MCF 10A (cell line): ENCODE measurements around the gene THY1. TPM values are rescaled to one million over a fixed set of nuclear protein-coding genes. Genes with fewer than 3 reads are reported as not detected.

ENCODE experiments used
- BruUV-seq: library from RNA; stranded (reverse); fragments of 400-500 nt; replicated peaks from 2 replicates; lab custom pipeline; 2021; lab: Mats Ljungman, UMichigan
- CTCF ChIA-PET: fragments of 300-600 bp; sonication (Branson Sonifier 250); formaldehyde crosslinking; extraction: SDS; loops from one replicate; lab custom pipeline; 2021; ENCODE audit warnings: antibody characterized with exemption, inconsistent platforms; lab: Yijun Ruan, JAX
- POLR2A ChIA-PET: fragments of 300-600, 350-650 bp; sonication (Branson Sonifier 250); formaldehyde crosslinking; extraction: SDS; loops from one replicate; lab custom pipeline; 2020; ENCODE audit warnings: antibody characterized with exemption, inconsistent platforms; lab: Yijun Ruan, JAX
- DNase-seq: peaks from one replicate; pipeline ENCODE4 v3.0.0-alpha.2; 2018; ENCODE audit not compliant: unreplicated experiment
- H3K27ac Mint-ChIP-seq: one replicate; pipeline ENCODE4 v1.8.0; 2022; ENCODE audit warnings: mild to moderate bottlenecking, low read depth, mixed read lengths; ENCODE audit not compliant: unreplicated experiment
- H3K27me3 Mint-ChIP-seq: one replicate; pipeline ENCODE4 v1.8.0; 2022; ENCODE audit warnings: mixed read lengths; ENCODE audit not compliant: insufficient read depth, unreplicated experiment
- H3K36me3 Mint-ChIP-seq: one replicate; pipeline ENCODE4 v1.8.0; 2022; ENCODE audit warnings: mild to moderate bottlenecking, moderate library complexity, mixed read lengths; ENCODE audit not compliant: insufficient read depth, unreplicated experiment
- H3K4me1 Mint-ChIP-seq: one replicate; pipeline ENCODE4 v1.8.0; 2022; ENCODE audit warnings: mixed read lengths; ENCODE audit not compliant: insufficient read depth, unreplicated experiment
- H3K4me3 Mint-ChIP-seq: one replicate; pipeline ENCODE4 v1.8.0; 2022; ENCODE audit warnings: mild to moderate bottlenecking, moderate library complexity, mixed read lengths; ENCODE audit not compliant: unreplicated experiment
- H3K9me3 Mint-ChIP-seq: one replicate; pipeline ENCODE4 v1.8.0; 2022; ENCODE audit warnings: mixed read lengths; ENCODE audit not compliant: unreplicated experiment
- CTCF ChIP-seq: fragments of 200-600 bp; IDR thresholded peaks from one replicate; pipeline ENCODE4 v1.8.0; 2022; ENCODE audit warnings: antibody characterized with exemption, mild to moderate bottlenecking; ENCODE audit not compliant: unreplicated experiment
- intact Hi-C: fragments of 100-400 bp; cut with micrococcal nuclease; formaldehyde crosslinking; loops from 2 replicates; pipeline ENCODE4 v1.14.1; 2022
- total RNA-seq: library from RNA; stranded (reverse); gene quantifications from 2 replicates; pipeline ENCODE4 v1.2.3, GENCODE V29; 2022

THY1 gene
- total RNA-seq, 1 experiment from 2014 or later = not detected

- POLR2A ChIA-PET = no interaction called here
- Mint-ChIP-seq H3K36me3 (peaks cover 12% of the 10 kb centered on the region), H3K4me1 (no peaks in the 10 kb centered on the region), H3K4me3 (no peak overlapping the region), H3K27ac (no peak overlapping the region), H3K9me3 (peaks cover 27% of the 10 kb centered on the region), H3K27me3 (no peaks in the 10 kb centered on the region)
- CTCF ChIA-PET = interaction anchor here (0.8 to 0.9 kb wide), 2 partner anchors 16 to 29 kb away, joined by 3 to 5 read pairs; partner anchors contain the start of gene USP2
- TF ChIP-seq CTCF = no peak
- no peak for DNase-seq
- BruUV-seq = no TSS peak
- intact Hi-C loops = no loop called here
Measured at GRCh38 chr11:119397740-119398139, 25.2 kb downstream of the THY1 start.

DNA sequence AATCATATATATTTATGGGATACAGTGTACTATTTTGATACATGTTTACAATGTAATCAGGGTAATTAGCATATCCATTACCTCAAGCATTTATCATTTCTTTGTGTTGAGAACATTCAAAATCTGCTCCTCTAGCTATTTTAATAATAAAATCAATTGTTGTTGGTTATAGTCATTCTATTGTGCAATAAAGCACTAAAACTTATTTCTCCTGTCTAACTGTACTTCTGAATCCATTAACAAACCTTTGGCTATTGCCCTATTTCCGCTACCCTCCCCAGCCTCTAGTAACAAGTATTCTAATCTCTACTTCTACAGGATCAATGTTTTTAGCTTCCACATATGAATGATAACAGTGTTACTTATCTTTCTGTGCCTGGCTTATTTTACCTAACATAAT, 26.1 kb downstream of the THY1 start:
- intact Hi-C loops = no loop called here
- Mint-ChIP-seq H3K4me3 (no peak overlapping the region), H3K36me3 (peaks cover 12% of the 10 kb centered on the region), H3K27ac (no peak overlapping the region), H3K9me3 (peaks cover 27% of the 10 kb centered on the region), H3K4me1 (no peaks in the 10 kb centered on the region), H3K27me3 (no peaks in the 10 kb centered on the region)
- ChIA-PET POLR2A (interaction anchor here (0.7 kb wide), 1 partner anchor 18 kb away, joined by 3 read pairs; no protein-coding TSS in a partner anchor), CTCF (interaction anchor here (0.7 to 0.9 kb wide), 2 partner anchors 15 to 185 kb away, joined by 3 to 5 read pairs; partner anchors contain the start of gene USP2)
- no TSS peak for BruUV-seq
- no peak for TF ChIP-seq CTCF
- DNase-seq = no peak

DNA sequence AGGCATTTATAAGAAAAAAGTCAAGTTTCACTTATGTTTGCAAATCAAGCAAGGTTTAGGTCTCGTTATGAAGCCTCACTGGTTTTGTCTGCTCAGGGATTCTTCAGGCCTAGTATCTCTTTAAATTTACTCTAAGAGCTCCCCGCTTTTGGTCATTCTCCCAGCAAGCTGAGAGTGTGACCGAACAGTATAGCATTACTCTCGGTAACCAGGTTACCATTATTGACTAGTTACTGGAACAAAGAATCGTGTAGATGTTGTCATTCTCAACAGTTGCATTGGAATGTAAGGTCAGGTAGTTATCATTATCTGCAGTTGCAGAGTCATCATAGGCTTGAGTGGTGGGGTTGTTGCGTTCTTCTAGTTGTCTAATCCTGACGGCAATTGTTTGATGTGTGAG, 31.7 kb downstream of the THY1 start:
- CTCF ChIA-PET = interaction anchor here (0.6 to 1.3 kb wide), 4 partner anchors 35 to 91 kb away, joined by 3 to 6 read pairs (median 4); no protein-coding TSS in a partner anchor
- H3K4me3 Mint-ChIP-seq = no peak overlapping the region
- intact Hi-C loops = no loop called here
- BruUV-seq = no TSS peak
- H3K36me3 Mint-ChIP-seq = no peaks in the 10 kb centered on the region
- no peak for DNase-seq
- no peaks in the 10 kb centered on the region for H3K4me1 Mint-ChIP-seq
- H3K9me3 Mint-ChIP-seq = no peaks in the 10 kb centered on the region
- POLR2A ChIA-PET = no interaction called here
- no peaks in the 10 kb centered on the region for H3K27me3 Mint-ChIP-seq
- no peak overlapping the region for H3K27ac Mint-ChIP-seq
- TF ChIP-seq CTCF = no peak

GRCh38 chr11:119389611-119390254, 33.2 kb downstream of the THY1 start:
- BruUV-seq = no TSS peak
- no peak overlapping the region for H3K27ac Mint-ChIP-seq
- intact Hi-C loops = no loop called here

More at GRCh38 chr11:119389611-119390254, 33.2 kb downstream of the THY1 start:
- no peak for DNase-seq
- Mint-ChIP-seq H3K4me3 (no peak overlapping the region), H3K9me3 (no peaks in the 10 kb centered on the region), H3K4me1 (no peaks in the 10 kb centered on the region), H3K36me3 (no peaks in the 10 kb centered on the region), H3K27me3 (no peaks in the 10 kb centered on the region)
- no peak for TF ChIP-seq CTCF
- ChIA-PET CTCF (interaction anchor here (0.6 kb wide), 1 partner anchor 27 kb away, joined by 3 read pairs; no protein-coding TSS in a partner anchor), POLR2A (no interaction called here)
